Natural killer cell (primary cell): ENCODE data around the gene HSD3B2. TPM values are rescaled to one million over a fixed set of nuclear protein-coding genes. Genes with fewer than 3 reads are reported as not detected.

Experiments
- ATAC-seq, 3 donors: fragments of 150-1000 bp in 2 of 3; fragments of 200-7000 bp in 1 of 3; cut with Tn5 transposase; 1 replicate in 1 of 3; 2 replicates in 2 of 3; pipeline ENCODE4 v1.10.0; 2021; ENCODE audit warnings: mild to moderate bottlenecking in 2 of 3, moderate library complexity in 2 of 3
- DNase-seq, 2 donors: peaks; one replicate each; pipeline versions ENCODE4 v3.0.0 to v3.0.0-alpha.2; 2013 to 2021; ENCODE audit warnings: mixed read lengths in 1 of 2
- H3K27ac ChIP-seq: one replicate; pipeline ENCODE4 v1.5.1; 2013; ENCODE audit warnings: mild to moderate bottlenecking, low read length
- H3K27me3 ChIP-seq: one replicate; pipeline ENCODE4 v1.6.1; 2013; ENCODE audit warnings: low read length; ENCODE audit not compliant: control insufficient read depth, insufficient read depth
- H3K36me3 ChIP-seq: one replicate; pipeline ENCODE4 v1.6.1; 2013; ENCODE audit warnings: low read length; ENCODE audit not compliant: control insufficient read depth, insufficient read depth
- H3K4me1 ChIP-seq: one replicate; pipeline ENCODE4 v1.6.1; 2013; ENCODE audit warnings: low read length; ENCODE audit not compliant: control insufficient read depth, insufficient read depth
- H3K4me3 ChIP-seq: one replicate; pipeline ENCODE4 v1.5.1; 2013; ENCODE audit warnings: low read length
- H3K9me3 ChIP-seq: one replicate; pipeline ENCODE4 v1.6.1; 2013; ENCODE audit warnings: low read length; ENCODE audit not compliant: control insufficient read depth, insufficient read depth
- H3K27ac Mint-ChIP-seq, 2 donors: one replicate each; pipeline ENCODE4 v1.8.0; 2022; ENCODE audit warnings: mild to moderate bottlenecking in 2 of 2, mixed read lengths in 2 of 2, moderate library complexity in 1 of 2
- H3K27me3 Mint-ChIP-seq, 2 donors: one replicate each; pipeline ENCODE4 v1.8.0; 2022; ENCODE audit warnings: low read depth in 2 of 2, mixed read lengths in 2 of 2
- H3K36me3 Mint-ChIP-seq: one replicate; pipeline ENCODE4 v1.8.0; 2022; ENCODE audit warnings: mixed read lengths
- H3K4me1 Mint-ChIP-seq, 2 donors: one replicate each; pipeline ENCODE4 v1.8.0; 2022; ENCODE audit warnings: mixed read lengths in 2 of 2
- H3K4me3 Mint-ChIP-seq: one replicate; pipeline ENCODE4 v1.8.0; 2022; ENCODE audit warnings: mild to moderate bottlenecking, moderate library complexity, mixed read lengths
- H3K9me3 Mint-ChIP-seq, 2 donors: one replicate each; pipeline ENCODE4 v1.8.0; 2022; ENCODE audit warnings: mixed read lengths in 2 of 2
- WGBS: methylation state at CpG from one replicate; pipeline ENCODE4 v1.1.7; 2013; ENCODE audit warnings: missing lambda C conversion rate; ENCODE audit not compliant: insufficient coverage; 5-methylcytosine and 5-hydroxymethylcytosine counted together
- intact Hi-C: fragments of 100-400 bp; cut with micrococcal nuclease; formaldehyde crosslinking; loops from one replicate; pipeline ENCODE4 v1.14.2; 2022
- total RNA-seq, 4 donors: library from RNA; stranded (reverse); fragments of 120-200 nt in 1 of 4; gene quantifications; one replicate each; pipeline versions ENCODE4 v1.2.3 to v1.2.4, GENCODE V29; 2013 to 2022
- TF ChIP-seq, protein P1 (sequence below): fragments of 200-600 bp; IDR thresholded peaks from one replicate; pipeline ENCODE4 v1.8.0; 2022; ENCODE audit warnings: antibody characterized with exemption

The HSD3B2 gene
- total RNA-seq, 3 donors from 2014 or later (not counting 1 experiment from before 2014, with no cell fraction given), result not detected

DNA sequence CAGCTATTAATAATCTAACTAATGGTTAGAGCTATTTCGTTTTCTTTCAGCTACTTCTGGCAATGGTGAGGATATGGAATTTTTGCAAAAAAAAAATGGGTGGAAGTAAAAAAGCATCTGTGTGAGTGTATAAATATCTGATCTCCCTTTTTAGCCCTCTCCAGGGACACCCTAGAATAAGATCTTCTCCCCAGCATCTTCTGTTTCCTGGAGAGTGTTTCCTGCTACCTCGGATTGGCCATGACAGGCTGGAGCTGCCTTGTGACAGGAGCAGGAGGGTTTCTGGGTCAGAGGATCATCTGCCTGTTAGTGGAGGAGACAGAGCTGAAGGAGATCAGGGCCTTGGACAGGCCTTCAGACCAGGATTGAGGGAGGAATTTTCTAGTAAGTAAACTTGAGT is 23.8 kb downstream of the HSD3B2 start:
- Histone ChIP-seq H3K9me3 (no peaks in the 10 kb centered on the region), H3K36me3 (no peaks in the 10 kb centered on the region), H3K27me3 (no peaks in the 10 kb centered on the region), H3K4me1 (no peaks in the 10 kb centered on the region), H3K4me3 (no peak overlapping the region), H3K27ac (no peak overlapping the region)
- Mint-ChIP-seq H3K4me3 (no peak overlapping the region), H3K36me3 (no peaks in the 10 kb centered on the region), H3K27me3 (peaks cover 0 to 3% of the 10 kb centered on the region in 2 donors), H3K27ac (no peak overlapping the region), H3K4me1 (no peaks in the 10 kb centered on the region), H3K9me3 (peaks cover 3% of the 10 kb centered on the region in 2 donors)
- ATAC-seq, result no peak
- no peak for DNase-seq
- intact Hi-C loops, result no loop called here
- TF ChIP-seq, protein P1, sequence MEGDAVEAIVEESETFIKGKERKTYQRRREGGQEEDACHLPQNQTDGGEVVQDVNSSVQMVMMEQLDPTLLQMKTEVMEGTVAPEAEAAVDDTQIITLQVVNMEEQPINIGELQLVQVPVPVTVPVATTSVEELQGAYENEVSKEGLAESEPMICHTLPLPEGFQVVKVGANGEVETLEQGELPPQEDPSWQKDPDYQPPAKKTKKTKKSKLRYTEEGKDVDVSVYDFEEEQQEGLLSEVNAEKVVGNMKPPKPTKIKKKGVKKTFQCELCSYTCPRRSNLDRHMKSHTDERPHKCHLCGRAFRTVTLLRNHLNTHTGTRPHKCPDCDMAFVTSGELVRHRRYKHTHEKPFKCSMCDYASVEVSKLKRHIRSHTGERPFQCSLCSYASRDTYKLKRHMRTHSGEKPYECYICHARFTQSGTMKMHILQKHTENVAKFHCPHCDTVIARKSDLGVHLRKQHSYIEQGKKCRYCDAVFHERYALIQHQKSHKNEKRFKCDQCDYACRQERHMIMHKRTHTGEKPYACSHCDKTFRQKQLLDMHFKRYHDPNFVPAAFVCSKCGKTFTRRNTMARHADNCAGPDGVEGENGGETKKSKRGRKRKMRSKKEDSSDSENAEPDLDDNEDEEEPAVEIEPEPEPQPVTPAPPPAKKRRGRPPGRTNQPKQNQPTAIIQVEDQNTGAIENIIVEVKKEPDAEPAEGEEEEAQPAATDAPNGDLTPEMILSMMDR, result no peak
- WGBS, result 36% methylated on average over 1 of the region's 2 CpGs

DNA sequence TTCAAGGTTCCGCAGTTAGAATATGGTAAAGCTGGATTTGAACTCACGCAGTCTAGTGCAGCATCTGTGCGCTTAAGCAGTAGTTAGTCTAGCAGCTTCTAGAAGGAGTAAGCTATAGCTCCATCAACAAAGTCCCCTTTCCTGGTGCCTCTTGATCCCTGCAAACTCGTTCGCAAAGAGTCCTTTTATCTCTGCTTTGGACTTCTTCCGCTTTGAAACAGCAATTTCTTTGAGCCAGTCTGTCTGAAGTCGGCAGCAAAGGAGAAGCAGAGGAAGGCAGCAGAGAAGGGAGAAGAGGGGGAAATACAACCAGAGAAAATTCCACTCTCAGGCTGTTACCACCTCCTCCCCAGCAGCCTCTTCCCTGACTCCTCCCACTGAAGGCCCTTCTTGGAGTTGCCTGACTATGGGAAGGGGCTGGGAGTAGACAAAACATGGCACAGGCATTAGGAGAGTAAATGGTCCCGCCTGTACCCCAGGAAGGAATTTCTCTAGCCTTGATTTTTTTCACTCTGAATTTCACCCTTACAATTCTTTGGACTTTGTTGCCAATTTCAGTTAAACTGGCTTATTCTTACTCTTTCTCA is 25.9 kb downstream of the HSD3B2 start:
- no peak for DNase-seq
- no peaks in the 10 kb centered on the region for H3K4me1 Mint-ChIP-seq
- Histone ChIP-seq H3K27me3 (no peaks in the 10 kb centered on the region), H3K27ac (no peak overlapping the region), H3K4me1 (no peaks in the 10 kb centered on the region), H3K4me3 (no peak overlapping the region), H3K9me3 (no peaks in the 10 kb centered on the region), H3K36me3 (no peaks in the 10 kb centered on the region)
- H3K9me3 Mint-ChIP-seq, result peaks cover 3% of the 10 kb centered on the region in 2 donors
- H3K27ac Mint-ChIP-seq, result no peak overlapping the region
- 68% methylated on average over 7 of the region's 8 CpGs for WGBS
- ATAC-seq, result no peak
- TF ChIP-seq, protein P1, result no peak
- H3K36me3 Mint-ChIP-seq, result no peaks in the 10 kb centered on the region
- intact Hi-C loops, result no loop called here
- H3K27me3 Mint-ChIP-seq, result peaks cover 0 to 3% of the 10 kb centered on the region in 2 donors
- H3K4me3 Mint-ChIP-seq, result no peak overlapping the region

GRCh38 chr1:119442756-119443155 is 27.8 kb downstream of the HSD3B2 start:
- Histone ChIP-seq H3K4me3 (no peak overlapping the region), H3K9me3 (no peaks in the 10 kb centered on the region), H3K27me3 (no peaks in the 10 kb centered on the region), H3K27ac (no peak overlapping the region), H3K36me3 (no peaks in the 10 kb centered on the region), H3K4me1 (no peaks in the 10 kb centered on the region)
- DNase-seq, result no peak
- H3K27ac Mint-ChIP-seq, result no peak overlapping the region
- H3K36me3 Mint-ChIP-seq, result no peaks in the 10 kb centered on the region
- no peaks in the 10 kb centered on the region for H3K4me1 Mint-ChIP-seq
- H3K27me3 Mint-ChIP-seq, result peaks cover 0 to 3% of the 10 kb centered on the region in 2 donors
- H3K9me3 Mint-ChIP-seq, result peaks cover 3 to 5% of the 10 kb centered on the region in 2 donors
- TF ChIP-seq, protein P1, result no peak
- intact Hi-C loops, result no loop called here
- H3K4me3 Mint-ChIP-seq, result no peak overlapping the region
- WGBS, result 90% methylated on average over 6 of the region's 6 CpGs
- no peak for ATAC-seq

GRCh38 chr1:119446321-119446720 is 31.4 kb downstream of the HSD3B2 start:
- Mint-ChIP-seq H3K9me3 (peaks cover 0 to 3% of the 10 kb centered on the region in 2 donors), H3K27ac (no peak overlapping the region), H3K4me1 (no peaks in the 10 kb centered on the region), H3K36me3 (no peaks in the 10 kb centered on the region), H3K27me3 (no peaks in the 10 kb centered on the region), H3K4me3 (no peak overlapping the region)
- ATAC-seq, result no peak
- Histone ChIP-seq H3K27me3 (no peaks in the 10 kb centered on the region), H3K4me3 (no peak overlapping the region), H3K27ac (no peak overlapping the region), H3K9me3 (no peaks in the 10 kb centered on the region), H3K4me1 (no peaks in the 10 kb centered on the region), H3K36me3 (no peaks in the 10 kb centered on the region)
- intact Hi-C loops, result no loop called here
- DNase-seq, result no peak
- TF ChIP-seq, protein P1, result no peak
